Mucosa of stomach (tissue), 1 donor: ENCODE results near the gene POLA1.

ENCODE experiments used
- H3K27me3 ChIP-seq: one replicate; pipeline ENCODE4 v1.7.0; 2013; ENCODE audit warnings: mild to moderate bottlenecking, low read length; ENCODE audit not compliant: control insufficient read depth, insufficient read depth
- H3K36me3 ChIP-seq: one replicate; pipeline ENCODE4 v1.7.0; 2013; ENCODE audit warnings: low read length; ENCODE audit not compliant: control insufficient read depth, insufficient read depth
- H3K4me1 ChIP-seq: one replicate; pipeline ENCODE4 v1.7.0; 2013; ENCODE audit warnings: mild to moderate bottlenecking, low read length; ENCODE audit not compliant: control insufficient read depth, insufficient read depth
- H3K4me3 ChIP-seq: one replicate; pipeline ENCODE4 v1.7.0; 2013; ENCODE audit warnings: low read length
- H3K9ac ChIP-seq: one replicate; pipeline ENCODE4 v1.7.0; 2013; ENCODE audit warnings: mild to moderate bottlenecking, low read length, moderate library complexity
- H3K9me3 ChIP-seq: one replicate; pipeline ENCODE4 v1.7.0; 2013; ENCODE audit warnings: mild to moderate bottlenecking, low read length, moderate library complexity; ENCODE audit not compliant: control insufficient read depth
- donor health status: Pancreatic carcinoma.

Gene POLA1

DNA sequence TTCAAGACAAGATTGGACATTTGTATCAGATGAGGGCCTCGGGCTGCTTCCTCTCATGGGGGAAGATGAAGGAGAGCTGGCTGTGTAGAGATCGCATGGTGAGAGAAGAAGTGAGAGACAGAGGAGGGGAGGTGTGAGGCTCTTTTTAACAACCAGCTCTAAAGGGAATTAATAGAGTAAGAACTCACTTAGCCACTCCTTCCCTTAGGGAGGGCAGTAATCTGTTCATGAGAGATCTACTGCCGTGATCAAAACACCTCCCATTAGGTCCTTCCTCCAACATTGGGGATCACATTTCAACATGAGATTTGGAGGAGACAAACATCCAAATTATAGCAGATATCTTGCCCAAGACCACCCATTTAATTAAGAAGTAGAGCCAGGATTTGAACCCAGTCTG, 225.0 kb downstream of the POLA1 start:
- H3K4me1 ChIP-seq = no peaks in the 10 kb centered on the region
- no peaks in the 10 kb centered on the region for H3K9me3 ChIP-seq
- no peaks in the 10 kb centered on the region for H3K36me3 ChIP-seq
- H3K27me3 ChIP-seq = no peaks in the 10 kb centered on the region
- no peak overlapping the region for H3K9ac ChIP-seq
- H3K4me3 ChIP-seq = no peak overlapping the region

DNA sequence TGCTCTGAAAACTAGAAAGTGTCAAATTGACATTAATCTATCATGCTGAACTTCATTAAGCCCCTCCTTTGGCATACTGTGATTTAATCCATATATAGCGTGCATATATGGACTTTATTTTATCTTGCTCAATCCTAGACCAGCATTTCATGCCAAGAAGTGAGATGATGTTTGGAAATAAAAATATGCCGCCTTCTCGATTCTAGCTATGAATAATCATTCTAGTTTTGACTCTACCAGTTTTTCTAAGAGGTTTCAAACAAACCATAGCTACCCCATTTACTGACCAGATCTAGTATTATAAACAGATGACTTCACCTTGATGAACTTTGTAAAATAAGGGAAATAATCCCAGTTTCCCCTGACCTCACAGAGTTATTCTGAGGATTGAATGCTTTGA, 227.1 kb downstream of the POLA1 start:
- Histone ChIP-seq H3K9me3 (no peaks in the 10 kb centered on the region), H3K9ac (no peak overlapping the region), H3K4me1 (no peaks in the 10 kb centered on the region), H3K36me3 (no peaks in the 10 kb centered on the region), H3K27me3 (no peaks in the 10 kb centered on the region), H3K4me3 (no peak overlapping the region)

GRCh38 chrX:24925430-24925829, 231.7 kb downstream of the POLA1 start:
- Histone ChIP-seq H3K9me3 (no peaks in the 10 kb centered on the region), H3K4me3 (no peak overlapping the region), H3K36me3 (no peaks in the 10 kb centered on the region), H3K9ac (no peak overlapping the region), H3K4me1 (no peaks in the 10 kb centered on the region), H3K27me3 (no peaks in the 10 kb centered on the region)

- Histone ChIP-seq H3K9ac (no peak overlapping the region), H3K9me3 (no peaks in the 10 kb centered on the region), H3K36me3 (no peaks in the 10 kb centered on the region), H3K27me3 (no peaks in the 10 kb centered on the region), H3K4me3 (no peak overlapping the region), H3K4me1 (no peaks in the 10 kb centered on the region)
Measured at GRCh38 chrX:24927372-24927771, 233.7 kb downstream of the POLA1 start.

GRCh38 chrX:24928114-24928513, 234.4 kb downstream of the POLA1 start:
- no peak overlapping the region for H3K4me3 ChIP-seq
- no peaks in the 10 kb centered on the region for H3K36me3 ChIP-seq
- no peaks in the 10 kb centered on the region for H3K4me1 ChIP-seq
- H3K9ac ChIP-seq = no peak overlapping the region
- no peaks in the 10 kb centered on the region for H3K9me3 ChIP-seq
- H3K27me3 ChIP-seq = no peaks in the 10 kb centered on the region

- Histone ChIP-seq H3K4me1 (no peaks in the 10 kb centered on the region), H3K9ac (no peak overlapping the region), H3K4me3 (no peak overlapping the region), H3K27me3 (no peaks in the 10 kb centered on the region), H3K36me3 (no peaks in the 10 kb centered on the region), H3K9me3 (no peaks in the 10 kb centered on the region)
Measured at GRCh38 chrX:24934279-24934678, 240.6 kb downstream of the POLA1 start.

- Histone ChIP-seq H3K9me3 (no peaks in the 10 kb centered on the region), H3K36me3 (no peaks in the 10 kb centered on the region), H3K4me1 (no peaks in the 10 kb centered on the region), H3K4me3 (no peak overlapping the region), H3K27me3 (no peaks in the 10 kb centered on the region), H3K9ac (no peak overlapping the region)
Measured at GRCh38 chrX:24945009-24945408, 251.3 kb downstream of the POLA1 start.

DNA sequence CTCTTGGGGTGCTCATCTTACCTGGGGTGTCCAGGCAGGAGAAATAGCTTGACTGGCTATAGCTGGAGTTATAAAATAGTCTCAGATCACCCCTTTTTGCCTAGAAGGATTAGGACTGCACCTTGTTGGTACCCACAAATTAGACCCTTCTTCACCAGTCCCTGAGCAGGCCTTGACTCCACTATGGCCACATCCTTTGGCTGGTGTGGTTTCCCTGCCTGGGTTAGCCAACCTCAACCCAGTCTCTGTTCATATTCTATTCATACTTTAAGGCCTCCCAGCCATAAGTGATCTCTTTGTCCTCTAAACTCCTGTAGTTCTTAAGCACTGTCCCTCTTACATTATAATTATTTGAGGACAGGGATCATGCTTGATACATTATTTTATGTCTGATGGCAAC, 252.7 kb downstream of the POLA1 start:
- Histone ChIP-seq H3K27me3 (no peaks in the 10 kb centered on the region), H3K36me3 (no peaks in the 10 kb centered on the region), H3K9ac (no peak overlapping the region), H3K4me1 (no peaks in the 10 kb centered on the region), H3K4me3 (no peak overlapping the region), H3K9me3 (no peaks in the 10 kb centered on the region)

DNA sequence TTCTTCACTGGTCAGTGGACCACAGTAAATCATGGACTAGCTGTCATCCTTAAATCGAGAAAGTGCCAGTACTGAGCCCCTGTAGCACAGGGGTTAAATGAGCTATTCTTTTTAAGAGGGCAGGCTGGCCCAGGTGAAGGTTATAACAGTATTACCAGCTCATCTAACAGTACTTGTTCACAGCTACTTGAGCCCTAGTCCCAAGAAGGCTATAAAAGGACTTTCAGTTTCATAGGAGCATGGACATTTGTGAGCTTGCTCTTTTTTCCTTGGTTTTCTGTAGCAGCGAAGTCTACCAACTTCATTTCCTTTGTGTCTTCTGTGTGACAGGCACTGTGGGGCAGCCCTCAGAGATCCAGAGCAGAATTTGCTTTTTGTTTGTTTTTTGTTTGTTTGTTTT, 261.0 kb downstream of the POLA1 start:
- Histone ChIP-seq H3K27me3 (no peaks in the 10 kb centered on the region), H3K4me3 (no peak overlapping the region), H3K9ac (no peak overlapping the region), H3K9me3 (no peaks in the 10 kb centered on the region), H3K36me3 (no peaks in the 10 kb centered on the region), H3K4me1 (no peaks in the 10 kb centered on the region)

- H3K4me1 ChIP-seq = no peaks in the 10 kb centered on the region
- H3K4me3 ChIP-seq = no peak overlapping the region
- no peaks in the 10 kb centered on the region for H3K27me3 ChIP-seq
- no peaks in the 10 kb centered on the region for H3K36me3 ChIP-seq
- H3K9me3 ChIP-seq = no peaks in the 10 kb centered on the region
- no peak overlapping the region for H3K9ac ChIP-seq
Measured at GRCh38 chrX:24955372-24955930, 261.7 kb downstream of the POLA1 start.

DNA sequence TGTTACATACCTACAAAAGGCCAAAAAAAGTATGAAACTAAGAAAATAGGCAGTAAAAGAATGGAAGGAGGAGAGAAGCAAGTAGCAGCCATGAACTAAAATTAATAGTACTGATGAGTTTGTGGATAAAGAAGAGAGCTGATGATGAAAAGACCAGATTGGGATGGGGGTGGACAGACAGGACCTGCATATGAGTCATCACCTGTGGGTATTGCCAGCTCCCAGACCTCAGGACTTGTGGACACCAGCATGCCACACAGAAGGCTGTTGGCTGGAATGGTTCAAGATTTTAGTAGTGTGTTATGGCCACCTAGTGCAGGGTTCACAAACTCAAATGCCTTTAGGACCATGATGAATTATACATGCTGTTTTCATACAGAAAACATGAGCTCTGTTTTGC, 263.1 kb downstream of the POLA1 start:
- Histone ChIP-seq H3K27me3 (no peaks in the 10 kb centered on the region), H3K4me3 (no peak overlapping the region), H3K4me1 (no peaks in the 10 kb centered on the region), H3K9ac (no peak overlapping the region), H3K9me3 (no peaks in the 10 kb centered on the region), H3K36me3 (no peaks in the 10 kb centered on the region)

- Histone ChIP-seq H3K36me3 (no peaks in the 10 kb centered on the region), H3K4me3 (no peak overlapping the region), H3K4me1 (no peaks in the 10 kb centered on the region), H3K9me3 (no peaks in the 10 kb centered on the region), H3K9ac (no peak overlapping the region), H3K27me3 (no peaks in the 10 kb centered on the region)
Measured at GRCh38 chrX:24961809-24962208, 268.1 kb downstream of the POLA1 start.

GRCh38 chrX:24963823-24964222, 270.1 kb downstream of the POLA1 start:
- Histone ChIP-seq H3K27me3 (no peaks in the 10 kb centered on the region), H3K9me3 (no peaks in the 10 kb centered on the region), H3K4me3 (no peak overlapping the region), H3K36me3 (no peaks in the 10 kb centered on the region), H3K9ac (no peak overlapping the region), H3K4me1 (no peaks in the 10 kb centered on the region)
